Measurements from ENCODE around the gene MX2.

Gene MX2

DNA sequence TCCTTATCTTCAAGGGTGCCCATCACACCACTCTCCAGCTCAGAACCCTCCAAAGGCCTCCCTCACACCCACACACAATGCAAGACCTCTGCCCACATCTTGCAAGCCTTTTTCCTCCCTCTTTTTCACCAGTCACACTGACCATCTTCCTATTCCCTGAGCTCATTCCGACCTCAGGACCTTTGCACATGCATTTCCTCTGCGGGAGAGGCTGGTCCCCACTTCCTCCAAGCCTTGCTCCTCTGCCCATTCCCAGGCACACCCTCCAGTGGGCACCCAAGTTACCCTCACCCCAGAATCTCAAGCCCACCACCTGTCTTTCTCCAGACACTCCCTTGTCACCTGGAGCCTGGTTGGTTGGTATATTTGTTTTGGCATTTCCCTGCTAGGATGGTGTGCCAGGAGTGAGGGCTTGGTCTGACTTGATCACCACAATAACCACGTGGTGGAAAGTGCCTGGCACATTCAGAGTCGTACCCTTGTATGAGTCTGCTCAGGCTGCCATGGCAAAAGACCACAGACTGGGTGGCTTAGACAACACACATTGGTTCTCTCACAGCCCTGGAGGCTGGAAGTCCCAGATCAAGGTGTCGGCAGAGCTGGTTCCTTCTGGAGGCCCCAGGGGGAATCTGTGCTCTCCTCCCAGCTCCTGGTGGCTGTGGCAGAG, 13.2 kb downstream of the MX2 start:
- Mint-ChIP-seq H3K27ac (peak overlapping the region; percentile 32), H3K4me1 (peaks cover 14 to 24% of the 10 kb centered on the region in 2 donors), H3K9me3 (no peaks in the 10 kb centered on the region), H3K36me3 (peaks cover 17 to 19% of the 10 kb centered on the region in 2 donors), H3K27me3 (no peaks in the 10 kb centered on the region), H3K4me3 (no peak overlapping the region)
- ATAC-seq (replicated peaks) = peak; percentile 65 to 69
- DNase-seq = no peak

DNA sequence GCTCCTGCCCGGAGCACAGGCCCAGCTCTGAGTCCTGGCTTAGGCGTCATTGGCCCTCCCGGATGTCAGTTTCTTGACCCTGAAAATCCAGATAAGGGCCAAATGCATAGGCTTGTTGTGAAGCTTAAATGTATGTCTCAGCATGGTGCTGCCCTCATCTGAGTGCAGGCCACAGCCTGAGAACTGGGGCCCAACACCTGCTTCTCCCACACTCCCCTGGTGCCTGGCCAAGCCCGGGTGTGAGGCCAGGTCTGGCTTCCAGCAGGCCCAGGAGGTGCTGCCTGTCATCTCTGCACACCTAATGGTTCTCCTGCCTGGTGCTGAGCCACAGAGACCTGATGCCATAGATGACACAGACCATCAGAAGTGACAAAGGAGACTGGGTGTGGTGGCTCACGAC, 14.0 kb downstream of the MX2 start:
- DNase-seq (no peak), ATAC-seq (replicated peaks) (no peak)
- no peaks in the 10 kb centered on the region for H3K27me3 Mint-ChIP-seq
- peaks cover 6 to 15% of the 10 kb centered on the region in 2 donors for H3K4me1 Mint-ChIP-seq
- no peak overlapping the region for H3K27ac Mint-ChIP-seq
- no peaks in the 10 kb centered on the region for H3K9me3 Mint-ChIP-seq
- no peak overlapping the region for H3K4me3 Mint-ChIP-seq
- peaks cover 24 to 27% of the 10 kb centered on the region in 2 donors for H3K36me3 Mint-ChIP-seq

DNA sequence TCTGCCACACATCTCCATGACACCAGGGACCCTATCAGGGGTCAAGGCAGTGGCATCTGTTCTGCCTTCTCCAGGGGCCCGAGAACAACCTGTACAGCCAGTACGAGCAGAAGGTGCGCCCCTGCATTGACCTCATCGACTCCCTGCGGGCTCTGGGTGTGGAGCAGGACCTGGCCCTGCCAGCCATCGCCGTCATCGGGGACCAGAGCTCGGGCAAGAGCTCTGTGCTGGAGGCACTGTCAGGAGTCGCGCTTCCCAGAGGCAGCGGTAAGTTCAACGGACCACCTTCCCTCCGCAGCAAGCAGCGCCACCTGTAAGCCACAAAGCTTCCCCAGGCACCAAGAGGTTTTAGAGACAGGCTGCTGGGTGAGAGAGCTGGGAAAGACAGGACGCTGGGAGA, 15.9 kb downstream of the MX2 start:
- peaks cover 5 to 12% of the 10 kb centered on the region in 2 donors for H3K4me1 Mint-ChIP-seq
- H3K27ac Mint-ChIP-seq = no peak overlapping the region
- DNase-seq (no peak), ATAC-seq (replicated peaks) (no peak)
- no peaks in the 10 kb centered on the region for H3K9me3 Mint-ChIP-seq
- H3K36me3 Mint-ChIP-seq = peaks cover 36 to 38% of the 10 kb centered on the region in 2 donors
- no peak overlapping the region for H3K4me3 Mint-ChIP-seq
- H3K27me3 Mint-ChIP-seq = no peaks in the 10 kb centered on the region

DNA sequence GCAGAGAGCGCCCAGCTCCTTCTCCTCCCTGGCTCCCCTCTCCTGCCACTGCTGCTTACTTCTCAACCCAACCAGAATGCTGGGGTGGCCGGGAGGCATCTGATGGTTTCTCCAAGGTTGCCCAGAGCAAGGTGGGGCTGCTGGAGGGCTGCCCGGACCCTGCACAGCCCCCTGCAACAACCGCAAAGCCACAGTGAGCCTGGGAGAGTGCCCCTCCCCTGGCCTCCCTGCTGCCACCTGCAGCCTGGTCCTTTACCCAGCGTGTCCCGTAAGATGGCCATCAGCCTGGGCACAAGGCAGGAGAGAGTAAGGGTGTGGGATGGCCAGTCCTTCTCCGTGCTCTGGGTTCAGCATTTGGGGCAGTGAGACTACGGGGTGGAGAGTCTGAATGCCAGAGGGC, 17.0 kb downstream of the MX2 start:
- no peak for ATAC-seq (replicated peaks)
- H3K9me3 Mint-ChIP-seq = no peaks in the 10 kb centered on the region
- no peak overlapping the region for H3K27ac Mint-ChIP-seq
- no peak for DNase-seq
- peaks cover 3 to 12% of the 10 kb centered on the region in 2 donors for H3K4me1 Mint-ChIP-seq
- H3K36me3 Mint-ChIP-seq = peaks cover 36 to 38% of the 10 kb centered on the region in 2 donors
- no peak overlapping the region for H3K4me3 Mint-ChIP-seq
- H3K27me3 Mint-ChIP-seq = no peaks in the 10 kb centered on the region

DNA sequence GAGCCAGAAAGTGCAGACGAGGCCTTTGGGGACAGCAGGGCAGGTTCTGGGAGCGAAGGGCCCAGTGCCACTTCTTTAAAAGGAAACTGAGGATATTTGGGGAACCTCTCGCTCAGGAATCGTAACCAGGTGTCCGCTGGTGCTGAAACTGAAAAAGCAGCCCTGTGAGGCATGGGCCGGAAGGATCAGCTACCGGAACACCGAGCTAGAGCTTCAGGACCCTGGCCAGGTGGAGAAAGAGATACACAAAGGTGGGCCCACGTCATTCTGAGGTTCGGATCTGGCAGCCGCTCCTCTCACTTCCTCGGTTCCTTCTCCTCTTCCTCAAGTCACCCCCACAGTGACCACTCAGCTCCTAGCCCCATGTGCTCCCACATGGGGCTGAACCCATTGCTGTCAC, 18.1 kb downstream of the MX2 start:
- no peak overlapping the region for H3K27ac Mint-ChIP-seq
- H3K4me1 Mint-ChIP-seq = peaks cover 1 to 7% of the 10 kb centered on the region in 2 donors
- H3K27me3 Mint-ChIP-seq = no peaks in the 10 kb centered on the region
- no peak for DNase-seq
- no peak for ATAC-seq (replicated peaks)
- no peak overlapping the region for H3K4me3 Mint-ChIP-seq
- H3K9me3 Mint-ChIP-seq = no peaks in the 10 kb centered on the region
- H3K36me3 Mint-ChIP-seq = peaks cover 35 to 38% of the 10 kb centered on the region in 2 donors

- Mint-ChIP-seq H3K27me3 (no peaks in the 10 kb centered on the region), H3K27ac (no peak overlapping the region), H3K36me3 (peaks cover 36 to 40% of the 10 kb centered on the region in 2 donors), H3K4me3 (no peak overlapping the region), H3K9me3 (no peaks in the 10 kb centered on the region), H3K4me1 (no peaks in the 10 kb centered on the region)
- no peak for DNase-seq
- ATAC-seq (replicated peaks) = no peak
These were observed 19.9 kb downstream of the MX2 start for GRCh38 chr21:41381731-41382130.

- Mint-ChIP-seq H3K36me3 (peaks cover 27 to 38% of the 10 kb centered on the region in 2 donors), H3K4me3 (no peak overlapping the region), H3K27ac (no peak overlapping the region), H3K27me3 (no peaks in the 10 kb centered on the region), H3K4me1 (no peaks in the 10 kb centered on the region), H3K9me3 (no peaks in the 10 kb centered on the region)
- DNase-seq (no peak), ATAC-seq (replicated peaks) (no peak)
These were observed 25.4 kb downstream of the MX2 start for GRCh38 chr21:41387042-41387819.

DNA sequence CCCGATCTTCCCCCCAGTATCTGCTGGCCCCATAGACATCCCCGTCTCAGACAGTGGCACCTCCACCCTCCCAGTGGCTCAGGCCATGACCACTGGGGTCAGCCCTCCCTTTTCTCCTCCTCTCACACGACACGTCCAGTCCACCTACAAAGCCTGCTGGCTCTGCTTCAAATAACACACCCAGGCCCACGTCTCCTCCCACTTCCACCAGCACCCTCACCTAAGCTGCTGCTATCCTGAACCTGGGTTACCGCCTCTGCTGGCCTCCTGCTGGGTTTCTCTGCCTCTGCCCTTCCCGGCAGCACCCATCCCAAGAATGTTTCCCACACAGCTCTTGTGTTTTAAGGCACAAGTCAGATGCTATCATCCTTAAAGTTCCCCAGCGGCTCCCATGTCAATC, 26.0 kb downstream of the MX2 start:
- ATAC-seq (replicated peaks) (no peak), DNase-seq (no peak)
- no peaks in the 10 kb centered on the region for H3K9me3 Mint-ChIP-seq
- no peak overlapping the region for H3K4me3 Mint-ChIP-seq
- H3K4me1 Mint-ChIP-seq = no peaks in the 10 kb centered on the region
- no peak overlapping the region for H3K27ac Mint-ChIP-seq
- H3K27me3 Mint-ChIP-seq = no peaks in the 10 kb centered on the region
- peaks cover 24 to 35% of the 10 kb centered on the region in 2 donors for H3K36me3 Mint-ChIP-seq

GRCh38 chr21:41388259-41388658, 26.4 kb downstream of the MX2 start:
- Mint-ChIP-seq H3K27ac (no peak overlapping the region), H3K36me3 (peaks cover 24 to 36% of the 10 kb centered on the region in 2 donors), H3K9me3 (no peaks in the 10 kb centered on the region), H3K4me1 (no peaks in the 10 kb centered on the region), H3K4me3 (no peak overlapping the region), H3K27me3 (no peaks in the 10 kb centered on the region)
- DNase-seq (no peak), ATAC-seq (replicated peaks) (no peak)

- Mint-ChIP-seq H3K9me3 (no peaks in the 10 kb centered on the region), H3K4me1 (peaks cover 0 to 2% of the 10 kb centered on the region in 2 donors), H3K27me3 (no peaks in the 10 kb centered on the region), H3K36me3 (peaks cover 29 to 51% of the 10 kb centered on the region in 2 donors), H3K27ac (no peak overlapping the region), H3K4me3 (no peak overlapping the region)
- DNase-seq = no peak
- no peak for ATAC-seq (replicated peaks)
These were observed 28.3 kb downstream of the MX2 start for GRCh38 chr21:41390043-41390639.

GRCh38 chr21:41393876-41394465, 32.1 kb downstream of the MX2 start:
- Mint-ChIP-seq H3K27me3 (no peaks in the 10 kb centered on the region), H3K4me3 (no peak overlapping the region), H3K4me1 (peaks cover 14% of the 10 kb centered on the region in 2 donors), H3K9me3 (no peaks in the 10 kb centered on the region), H3K27ac (no peak overlapping the region), H3K36me3 (peaks cover 19 to 37% of the 10 kb centered on the region in 2 donors)
- DNase-seq = no peak
- no peak for ATAC-seq (replicated peaks)

DNA sequence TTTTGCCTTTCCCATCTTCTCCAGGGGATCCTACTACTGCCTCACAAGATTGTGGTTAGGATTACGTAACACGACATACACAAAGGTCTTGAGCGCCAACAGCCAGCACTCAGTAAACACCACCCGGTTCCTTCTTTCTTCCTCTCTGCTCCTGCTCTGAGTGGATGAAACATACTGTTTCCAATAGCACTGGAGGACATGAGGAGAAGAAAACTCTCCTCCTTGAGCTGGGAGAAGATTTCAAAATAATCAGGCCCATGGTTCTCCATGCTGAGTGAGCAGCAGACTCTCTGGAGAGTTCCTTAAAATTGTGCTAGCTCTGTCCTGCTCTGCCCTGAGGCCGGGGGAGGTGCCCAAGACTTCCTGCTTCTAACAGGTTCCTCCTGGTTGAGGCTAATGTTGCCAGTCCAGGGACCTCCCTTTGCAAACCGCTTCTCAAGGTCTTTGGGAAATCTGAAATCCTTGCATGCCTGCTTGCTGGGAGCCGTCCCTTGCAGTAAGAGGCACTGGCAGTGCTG, 34.8 kb downstream of the MX2 start:
- no peaks in the 10 kb centered on the region for H3K9me3 Mint-ChIP-seq
- peaks cover 14% of the 10 kb centered on the region in 2 donors for H3K4me1 Mint-ChIP-seq
- ATAC-seq (replicated peaks) = no peak
- H3K27me3 Mint-ChIP-seq = no peaks in the 10 kb centered on the region
- H3K27ac Mint-ChIP-seq = no peak overlapping the region
- no peak for DNase-seq
- no peak overlapping the region for H3K4me3 Mint-ChIP-seq
- peaks cover 26 to 54% of the 10 kb centered on the region in 2 donors for H3K36me3 Mint-ChIP-seq

DNA sequence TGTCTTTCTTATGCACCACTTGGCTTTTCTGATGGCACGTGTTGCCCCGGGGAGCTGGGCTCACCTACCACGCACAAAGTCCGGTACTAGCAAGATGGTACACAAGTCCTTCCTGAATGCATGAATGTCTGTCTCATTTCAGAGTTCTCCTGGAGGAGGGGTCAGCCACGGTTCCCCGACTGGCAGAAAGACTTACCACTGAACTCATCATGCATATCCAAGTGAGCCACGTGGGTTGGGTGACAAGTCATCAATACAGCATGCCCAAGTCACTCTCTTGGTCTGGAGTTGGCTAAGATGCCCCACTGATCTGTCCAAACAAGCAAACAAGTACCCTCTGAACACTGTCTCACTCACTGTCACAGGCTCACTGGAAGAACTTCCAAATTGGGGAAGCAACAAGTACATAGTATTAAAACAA, 35.7 kb downstream of the MX2 start:
- Mint-ChIP-seq H3K4me3 (no peak overlapping the region), H3K27ac (peak overlapping the region; percentile 4), H3K27me3 (no peaks in the 10 kb centered on the region), H3K9me3 (no peaks in the 10 kb centered on the region), H3K4me1 (peaks cover 14% of the 10 kb centered on the region in 2 donors), H3K36me3 (peaks cover 26 to 50% of the 10 kb centered on the region in 2 donors)
- ATAC-seq (replicated peaks) (peak; percentile 50 to 64), DNase-seq (no peak)

DNA sequence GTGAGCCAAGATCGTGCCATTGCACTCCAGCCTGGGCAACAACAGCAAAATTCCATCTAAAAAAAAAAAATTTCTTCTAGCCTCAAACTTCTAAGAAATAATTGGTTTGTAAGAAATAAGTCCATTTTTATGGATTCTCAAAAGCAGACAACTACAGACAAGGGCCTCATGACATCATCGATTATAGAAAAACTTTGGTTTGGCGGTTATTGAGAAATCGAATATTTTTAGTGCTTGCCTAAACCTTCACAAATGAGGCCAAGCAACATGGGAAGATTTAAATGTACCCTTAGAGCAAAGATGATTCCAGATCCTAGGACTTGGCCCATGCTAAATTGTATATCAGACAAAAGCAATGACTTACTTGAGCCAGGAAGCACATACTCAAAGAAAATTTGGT, 36.4 kb downstream of the MX2 start:
- H3K36me3 Mint-ChIP-seq = peaks cover 32 to 51% of the 10 kb centered on the region in 2 donors
- H3K27ac Mint-ChIP-seq = no peak overlapping the region
- no peaks in the 10 kb centered on the region for H3K27me3 Mint-ChIP-seq
- no peaks in the 10 kb centered on the region for H3K9me3 Mint-ChIP-seq
- peaks cover 14% of the 10 kb centered on the region in 2 donors for H3K4me1 Mint-ChIP-seq
- no peak for ATAC-seq (replicated peaks)
- no peak for DNase-seq
- no peak overlapping the region for H3K4me3 Mint-ChIP-seq
